Neural cell (in vitro differentiated cells): ENCODE results near the gene SLC30A4. TPM values are rescaled to one million over a fixed set of nuclear protein-coding genes. Genes with fewer than 3 reads are reported as not detected.

Experiments used
- H2AFZ ChIP-seq: fragments of 200-600, 300-800 bp; sonication (generic), shearing (Covaris generic); 2 replicates; pipeline ENCODE4 v1.6.0; 2014; ENCODE audit warnings: low read depth, mild to moderate bottlenecking, antibody characterized with exemption, low read length, moderate library complexity
- H3F3A ChIP-seq: fragments of 200-600 bp; shearing (Covaris generic); 2 replicates; pipeline ENCODE4 v1.6.1; 2016; ENCODE audit warnings: mild to moderate bottlenecking, moderate library complexity, mixed read lengths, antibody characterized with exemption, low read length; ENCODE audit not compliant: insufficient read depth, poor library complexity, severe bottlenecking
- H3K27ac ChIP-seq: fragments of 200-600, 300-800 bp; sonication (generic), shearing (Covaris generic); 2 replicates; pipeline ENCODE4 v1.5.1; 2014; ENCODE audit warnings: mild to moderate bottlenecking, low read length, moderate library complexity
- H3K27me3 ChIP-seq: fragments of 300-800, 200-600 bp; sonication (generic), shearing (Covaris generic); 2 replicates; pipeline ENCODE4 v1.6.0; 2014; ENCODE audit warnings: mild to moderate bottlenecking, low read depth, low read length, moderate library complexity; ENCODE audit not compliant: insufficient read depth
- H3K36me3 ChIP-seq: fragments of 300-800, 200-600 bp; sonication (generic), shearing (Covaris generic); 2 replicates; pipeline ENCODE4 v1.5.1; 2014; ENCODE audit warnings: mild to moderate bottlenecking, antibody characterized with exemption, low read length, moderate library complexity; ENCODE audit not compliant: insufficient read depth
- H3K4me2 ChIP-seq: fragments of 300-800, 200-600 bp; sonication (generic), shearing (Covaris generic); 2 replicates; pipeline ENCODE4 v1.6.0; 2014; ENCODE audit warnings: mild to moderate bottlenecking, low read length
- H3K4me3 ChIP-seq: fragments of 300-800, 200-600 bp; sonication (generic), shearing (Covaris generic); 2 replicates; pipeline ENCODE4 v1.5.1; 2014; ENCODE audit warnings: mild to moderate bottlenecking, low read length, moderate library complexity
- H3K79me2 ChIP-seq: fragments of 200-600 bp; shearing (Covaris generic); replicated peaks from 2 replicates; pipeline ENCODE4 v1.6.0; 2014; ENCODE audit warnings: mild to moderate bottlenecking, low read length, moderate library complexity; ENCODE audit not compliant: insufficient read depth
- H3K9ac ChIP-seq: fragments of 300-800, 200-600 bp; sonication (generic), shearing (Covaris generic); 2 replicates; pipeline ENCODE4 v1.6.1; 2016; ENCODE audit warnings: mild to moderate bottlenecking, low read length, mixed read lengths
- H3K9me2 ChIP-seq: fragments of 200-600 bp; shearing (Covaris generic); 2 replicates; pipeline ENCODE4 v1.6.1; 2016; ENCODE audit warnings: mild to moderate bottlenecking, low read length, mixed read lengths; ENCODE audit not compliant: insufficient read depth
- H3K9me3 ChIP-seq: fragments of 200-600, 300-800 bp; sonication (generic), shearing (Covaris generic); 2 replicates; pipeline ENCODE4 v1.6.1; 2016; ENCODE audit warnings: mild to moderate bottlenecking, mixed run types, low read length, moderate library complexity, mixed read lengths
- H4K20me1 ChIP-seq: fragments of 200-600 bp; shearing (Covaris generic); 2 replicates; pipeline ENCODE4 v1.6.1; 2016; ENCODE audit warnings: mild to moderate bottlenecking, mixed run types; ENCODE audit not compliant: insufficient read depth
- CTCF ChIP-seq: fragments of 450-650 bp; IDR thresholded peaks from 2 replicates; pipeline ENCODE4 v1.5.1; 2014; ENCODE audit warnings: antibody characterized with exemption, mild to moderate bottlenecking, moderate library complexity; ENCODE audit not compliant: poor library complexity, severe bottlenecking
- EP300 ChIP-seq: fragments of 450-650 bp; conservative IDR thresholded peaks from 2 replicates; pipeline ENCODE4 v1.6.1; 2014; ENCODE audit warnings: antibody characterized with exemption, mild to moderate bottlenecking, moderate library complexity; ENCODE audit not compliant: poor library complexity, severe bottlenecking
- EZH2 ChIP-seq: fragments of 200-600, 300-800 bp; shearing (Covaris generic), sonication (generic); IDR thresholded peaks from 2 replicates; pipeline ENCODE4 v1.6.1; 2014; ENCODE audit warnings: antibody characterized with exemption, low read length, borderline replicate concordance, mild to moderate bottlenecking; ENCODE audit not compliant: insufficient read depth, poor library complexity, severe bottlenecking
- MXI1 ChIP-seq: fragments of 450-650 bp; conservative IDR thresholded peaks from 2 replicates; pipeline ENCODE4 v1.6.1; 2014; ENCODE audit warnings: antibody characterized with exemption, mild to moderate bottlenecking; ENCODE audit not compliant: poor library complexity, severe bottlenecking
- POLR2AphosphoS5 ChIP-seq: IDR thresholded peaks from 2 replicates; pipeline ENCODE4 v1.6.1; 2012
- RAD21 ChIP-seq: fragments of 450-650 bp; conservative IDR thresholded peaks from 2 replicates; pipeline ENCODE4 v1.6.1; 2014; ENCODE audit warnings: antibody characterized with exemption, mild to moderate bottlenecking, moderate library complexity
- REST ChIP-seq: IDR thresholded peaks from 2 replicates; pipeline ENCODE4 v1.6.1; 2012; ENCODE audit warnings: borderline replicate concordance
- SMC3 ChIP-seq: fragments of 450-650 bp; conservative IDR thresholded peaks from 2 replicates; pipeline ENCODE4 v1.6.1; 2014; ENCODE audit warnings: antibody characterized with exemption, mild to moderate bottlenecking, moderate library complexity; ENCODE audit not compliant: poor library complexity
- TAF1 ChIP-seq: IDR thresholded peaks from 2 replicates; pipeline ENCODE4 v1.6.1; 2012; ENCODE audit warnings: low read depth
- polyA plus RNA-seq: library from polyadenylated mRNA; depleted of rRNA; stranded (reverse); fragments of >200 nt; gene quantifications from 2 replicates; pipeline ENCODE4 v1.2.3, GENCODE V29; 2014

SLC30A4 gene
- polyA plus RNA-seq, 1 donor from 2014 or later: 6.7 TPM

GRCh38 chr15:45457641-45458539 is 64.7 kb downstream of the SLC30A4 start:
- H3K9ac ChIP-seq: no peak overlapping the region
- H2AFZ ChIP-seq: no peak overlapping the region
- H3F3A ChIP-seq: no peaks in the 10 kb centered on the region

GRCh38 chr15:45457220-45457619 is 65.3 kb downstream of the SLC30A4 start:
- H3F3A ChIP-seq: no peaks in the 10 kb centered on the region
- H3K9ac ChIP-seq: no peak overlapping the region
- H3K79me2 ChIP-seq: no peaks in the 10 kb centered on the region
- H3K27ac ChIP-seq: no peak overlapping the region
- no peak overlapping the region for H3K4me2 ChIP-seq
- H3K36me3 ChIP-seq: no peaks in the 10 kb centered on the region
- no peaks in the 10 kb centered on the region for H3K27me3 ChIP-seq
- H4K20me1 ChIP-seq: no peaks in the 10 kb centered on the region
- TF ChIP-seq CTCF (no peak), EP300 (no peak), REST (no peak), MXI1 (no peak), SMC3 (no peak), POLR2AphosphoS5 (no peak), RAD21 (no peak), EZH2 (no peak), TAF1 (no peak)
- H3K9me3 ChIP-seq: no peaks in the 10 kb centered on the region
- no peak overlapping the region for H3K4me3 ChIP-seq
- H2AFZ ChIP-seq: no peak overlapping the region
- no peaks in the 10 kb centered on the region for H3K9me2 ChIP-seq

More at GRCh38 chr15:45457641-45458539, 64.7 kb downstream of the SLC30A4 start:
- Histone ChIP-seq H3K9me3 (no peaks in the 10 kb centered on the region), H3K4me3 (peak overlapping the region; percentile 42), H3K27ac (no peak overlapping the region), H4K20me1 (no peaks in the 10 kb centered on the region), H3K79me2 (no peaks in the 10 kb centered on the region), H3K4me2 (peak overlapping the region; percentile 29), H3K36me3 (no peaks in the 10 kb centered on the region), H3K9me2 (no peaks in the 10 kb centered on the region), H3K27me3 (no peaks in the 10 kb centered on the region)
- peak; percentile 83 for TF ChIP-seq RAD21
- no peak for TF ChIP-seq EZH2
- peak; percentile 80 for TF ChIP-seq SMC3
- peak; percentile 79 for TF ChIP-seq CTCF
- no peak for TF ChIP-seq MXI1
